SK-N-MC (cell line): ENCODE measurements around the gene NIPAL4.

Experiments used
- DNase-seq: peaks from one replicate; pipeline ENCODE4 v3.0.0-alpha.2; 2011; ENCODE audit warnings: low read depth, low spot score
- H3K27ac ChIP-seq: fragments of 200-600 bp; sonication (generic); 2 replicates; pipeline ENCODE4 v1.5.1; 2016; ENCODE audit warnings: mixed run types
- H3K36me3 ChIP-seq: fragments of 200-600 bp; sonication (generic); 2 replicates; pipeline ENCODE4 v1.6.1; 2017; ENCODE audit warnings: antibody characterized with exemption, low read length, mixed read lengths; ENCODE audit not compliant: insufficient read depth
- H3K4me3 ChIP-seq: fragments of 200-600 bp; sonication (generic); 2 replicates; pipeline ENCODE4 v1.5.1; 2016
- H3K9ac ChIP-seq: fragments of 200-600 bp; sonication (generic); 2 replicates; pipeline ENCODE4 v1.8.0; 2017; ENCODE audit warnings: mixed run types, mixed read lengths; ENCODE audit not compliant: insufficient read length
- H3K9me3 ChIP-seq: fragments of 200-600 bp; sonication (generic); 2 replicates; pipeline ENCODE4 v1.6.1; 2017; ENCODE audit warnings: low read depth, mild to moderate bottlenecking, antibody characterized with exemption, low read length, moderate library complexity, mixed read lengths
- EZH2 ChIP-seq: fragments of 200-600 bp; sonication (generic); IDR thresholded peaks from one replicate; pipeline ENCODE4 v1.6.1; 2017; ENCODE audit warnings: antibody characterized with exemption
- FOXP2 ChIP-seq: optimal IDR thresholded peaks from 2 replicates; pipeline ENCODE3; 2011; ENCODE audit warnings: mild to moderate bottlenecking, moderate library complexity; ENCODE audit not compliant: insufficient read depth; ENCODE audit errors: extremely low read length, control extremely low read depth
- POLR2AphosphoS5 ChIP-seq: IDR thresholded peaks from 2 replicates; pipeline ENCODE4 v1.6.1; 2012; ENCODE audit warnings: mild to moderate bottlenecking, low read depth, low read length, borderline replicate concordance

NIPAL4 gene

DNA sequence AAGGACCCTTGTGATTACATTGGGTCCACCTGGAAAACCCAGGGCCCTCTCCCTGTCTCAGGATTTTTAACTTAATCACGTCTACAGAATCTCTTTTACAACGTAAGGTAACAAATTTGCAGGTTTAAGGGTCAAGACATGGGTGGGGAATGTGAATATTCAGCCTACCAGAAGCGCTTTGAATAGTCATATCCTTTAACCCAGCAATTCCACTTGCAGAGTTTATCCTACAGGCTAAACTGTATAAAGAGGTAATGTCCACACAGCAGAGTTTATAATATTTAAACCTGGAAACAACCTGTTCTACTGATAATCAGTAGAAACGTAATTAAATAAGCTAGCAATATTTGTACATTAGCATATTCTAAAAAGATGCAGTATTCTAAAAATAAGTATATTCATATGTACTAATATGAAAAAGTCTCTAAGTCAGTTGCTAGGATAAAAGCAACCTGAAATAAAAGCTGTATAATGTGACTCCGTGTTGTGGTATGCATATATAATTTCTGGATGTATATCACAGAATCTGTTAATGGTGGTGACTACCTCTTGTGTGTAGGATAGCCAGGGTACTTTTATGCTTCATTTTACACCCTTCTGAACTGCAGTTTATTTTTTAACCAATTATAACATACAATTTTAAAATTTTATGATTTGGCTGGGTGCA, 14.1 kb upstream of the NIPAL4 start:
- TF ChIP-seq FOXP2 (no peak), POLR2AphosphoS5 (no peak), EZH2 (no peak)
- no peaks in the 10 kb centered on the region for H3K36me3 ChIP-seq
- no peak overlapping the region for H3K27ac ChIP-seq
- no peak overlapping the region for H3K9ac ChIP-seq
- no peak overlapping the region for H3K4me3 ChIP-seq
- no peaks in the 10 kb centered on the region for H3K9me3 ChIP-seq
- DNase-seq: no peak

DNA sequence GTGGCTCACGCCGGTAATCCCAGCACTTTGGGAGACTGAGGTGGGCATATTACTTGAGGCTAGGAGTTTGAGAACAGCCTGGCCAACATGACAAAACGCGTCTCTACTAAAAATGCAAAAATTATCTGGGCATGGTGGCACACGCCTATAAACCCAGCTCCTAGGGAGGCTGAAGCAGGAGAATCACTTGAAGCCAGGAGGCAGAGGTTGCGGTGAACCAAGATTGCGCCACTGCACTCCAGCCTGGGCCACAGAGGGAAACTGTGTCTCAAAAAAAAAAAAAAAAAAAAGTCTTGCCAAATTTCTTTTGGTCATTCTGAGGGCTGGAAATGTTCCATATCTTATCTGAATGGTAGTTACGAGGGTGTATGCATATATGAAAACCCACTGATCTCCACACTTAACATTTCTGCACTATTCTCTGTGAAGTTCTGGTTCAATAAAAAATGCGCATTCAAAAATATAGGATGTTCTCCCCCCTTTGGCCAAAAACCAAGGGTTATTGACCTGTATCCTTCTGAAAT, 13.5 kb upstream of the NIPAL4 start:
- no peak for TF ChIP-seq POLR2AphosphoS5
- TF ChIP-seq FOXP2: no peak
- TF ChIP-seq EZH2: no peak
- Histone ChIP-seq H3K4me3 (no peak overlapping the region), H3K9me3 (no peaks in the 10 kb centered on the region), H3K27ac (no peak overlapping the region), H3K9ac (no peak overlapping the region), H3K36me3 (no peaks in the 10 kb centered on the region)
- DNase-seq: no peak

- no peaks in the 10 kb centered on the region for H3K9me3 ChIP-seq
- H3K4me3 ChIP-seq: no peak overlapping the region
- H3K36me3 ChIP-seq: no peaks in the 10 kb centered on the region
- TF ChIP-seq EZH2 (no peak), POLR2AphosphoS5 (no peak), FOXP2 (no peak)
- no peak for DNase-seq
- H3K9ac ChIP-seq: no peak overlapping the region
- H3K27ac ChIP-seq: no peak overlapping the region
Observed at GRCh38 chr5:157447201-157447637, 12.8 kb upstream of the NIPAL4 start.

DNA sequence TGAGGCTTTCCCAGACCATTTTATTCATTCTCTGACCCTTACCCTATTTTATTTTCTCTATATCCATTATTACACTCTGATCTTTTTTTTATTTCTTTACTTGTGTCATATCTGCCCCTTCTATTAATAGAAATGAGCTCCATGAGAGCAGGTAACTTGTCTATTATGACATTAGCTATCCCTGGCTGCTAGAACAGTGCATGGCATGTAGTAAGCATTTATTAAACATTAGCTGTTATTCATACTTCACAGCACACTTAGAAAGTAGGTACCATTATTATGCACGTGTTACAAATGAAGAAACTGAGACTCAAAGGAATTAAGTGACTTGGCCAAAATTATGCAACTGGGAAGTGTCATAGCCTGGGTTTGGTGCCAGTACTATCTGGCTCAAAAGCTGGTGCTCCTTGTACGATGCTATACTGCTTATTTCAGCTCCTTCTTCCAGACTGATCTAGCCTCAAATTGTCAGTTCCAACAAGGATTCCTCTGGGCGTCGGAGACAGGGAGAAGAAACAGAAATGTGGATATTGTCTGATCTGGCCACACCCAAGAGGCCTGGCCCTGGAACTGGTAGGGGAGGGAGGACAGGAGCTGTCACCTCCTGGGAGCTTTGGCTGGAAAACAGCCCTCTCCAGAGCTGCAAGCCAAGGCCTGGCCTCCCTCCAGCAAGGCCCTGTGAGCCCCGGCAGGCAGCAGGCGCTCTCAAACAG, 10.8 kb upstream of the NIPAL4 start:
- no peak for DNase-seq
- TF ChIP-seq POLR2AphosphoS5 (no peak), FOXP2 (no peak)
- no peak overlapping the region for H3K27ac ChIP-seq

GRCh38 chr5:157450024-157450423, 10.0 kb upstream of the NIPAL4 start:
- Histone ChIP-seq H3K27ac (no peak overlapping the region), H3K4me3 (no peak overlapping the region), H3K9me3 (no peaks in the 10 kb centered on the region), H3K9ac (no peak overlapping the region), H3K36me3 (no peaks in the 10 kb centered on the region)
- no peak for DNase-seq
- TF ChIP-seq FOXP2: no peak
- no peak for TF ChIP-seq POLR2AphosphoS5

More for the DNA sequence above, 10.8 kb upstream of the NIPAL4 start:
- Histone ChIP-seq H3K9ac (no peak overlapping the region), H3K36me3 (no peaks in the 10 kb centered on the region), H3K4me3 (no peak overlapping the region), H3K9me3 (no peaks in the 10 kb centered on the region)

DNA sequence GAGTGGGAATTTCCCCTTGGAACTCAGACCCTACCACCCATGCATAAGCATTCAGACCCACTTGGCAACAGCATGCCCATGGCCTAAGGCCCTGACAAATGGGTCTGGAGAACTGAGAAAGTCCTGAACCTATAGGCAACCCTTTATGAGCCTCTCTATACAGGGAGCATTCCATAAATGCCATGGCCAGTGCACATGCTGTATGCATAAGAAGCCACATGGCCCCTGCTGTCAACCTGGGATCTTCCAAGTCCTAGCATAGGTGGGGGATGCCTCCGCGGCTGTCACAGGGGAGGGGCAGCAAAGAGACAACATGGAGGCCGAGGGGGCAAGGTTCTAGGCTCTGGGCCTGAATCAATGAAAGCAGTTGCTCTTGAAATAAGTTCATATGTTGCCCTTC, 8.2 kb upstream of the NIPAL4 start:
- no peaks in the 10 kb centered on the region for H3K36me3 ChIP-seq
- H3K9me3 ChIP-seq: no peaks in the 10 kb centered on the region
- H3K4me3 ChIP-seq: no peak overlapping the region
- no peak overlapping the region for H3K9ac ChIP-seq
- no peak for DNase-seq
- H3K27ac ChIP-seq: no peak overlapping the region
- TF ChIP-seq EZH2 (no peak), POLR2AphosphoS5 (no peak), FOXP2 (no peak)

DNA sequence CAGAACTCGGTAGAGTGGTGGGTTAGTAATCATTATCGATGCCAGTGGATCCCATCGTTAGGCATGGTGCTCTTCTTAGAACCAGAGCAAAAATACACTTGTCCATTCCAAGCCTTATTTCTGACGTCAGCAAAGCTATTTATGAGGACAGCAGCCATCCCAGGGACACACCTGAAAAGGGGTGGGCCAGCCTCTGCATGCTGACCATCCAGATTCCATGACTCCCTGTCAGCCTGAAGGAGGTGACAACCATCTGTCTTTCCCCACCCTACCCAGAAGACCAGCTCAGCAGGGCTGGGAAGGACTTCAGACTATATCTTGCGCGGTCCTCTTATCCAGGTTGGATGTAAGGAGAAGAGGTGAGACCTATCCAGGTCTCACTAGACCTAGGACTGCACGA, 5.7 kb upstream of the NIPAL4 start:
- no peak overlapping the region for H3K4me3 ChIP-seq

DNA sequence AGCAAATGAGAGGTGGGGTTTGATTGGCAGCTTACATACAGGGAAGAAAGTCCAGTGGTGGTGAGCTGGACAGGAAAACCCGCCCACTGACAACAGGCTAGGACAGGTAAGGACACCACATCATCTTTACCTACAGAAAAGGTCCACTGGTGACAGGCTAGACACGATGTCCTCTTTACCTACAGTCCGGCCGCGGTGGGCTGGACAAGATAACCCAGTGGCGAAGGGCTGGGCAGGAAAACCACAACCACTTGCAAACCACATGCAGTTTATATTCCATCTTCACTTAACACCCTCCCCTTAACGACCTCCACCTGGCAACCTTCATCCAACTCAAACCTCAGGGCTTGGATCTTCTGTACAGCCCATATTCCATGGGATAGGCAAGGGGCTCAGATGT, 5.0 kb upstream of the NIPAL4 start:
- TF ChIP-seq FOXP2 (no peak), EZH2 (no peak), POLR2AphosphoS5 (no peak)
- H3K9me3 ChIP-seq: no peaks in the 10 kb centered on the region
- H3K9ac ChIP-seq: no peak overlapping the region
- no peak overlapping the region for H3K4me3 ChIP-seq
- no peak for DNase-seq
- no peak overlapping the region for H3K27ac ChIP-seq
- no peaks in the 10 kb centered on the region for H3K36me3 ChIP-seq

More for the DNA sequence above, 5.7 kb upstream of the NIPAL4 start:
- no peak for DNase-seq
- Histone ChIP-seq H3K36me3 (no peaks in the 10 kb centered on the region), H3K9ac (no peak overlapping the region), H3K27ac (no peak overlapping the region), H3K9me3 (no peaks in the 10 kb centered on the region)
- TF ChIP-seq POLR2AphosphoS5: no peak
- no peak for TF ChIP-seq FOXP2
- TF ChIP-seq EZH2: no peak
